Activated T-cell treated with anti-CD3 and anti-CD28 coated beads for 48 hours (primary cell): ENCODE data around the gene ANO9.

Experiments
- DNase-seq: peaks from one replicate; pipeline ENCODE4 v3.0.0-alpha.2; 2020; ENCODE audit warnings: low read depth

The ANO9 gene

GRCh38 chr11:368414-369335 is 73.1 kb downstream of the ANO9 start:
- no peak for DNase-seq

- DNase-seq, result no peak
Observed at GRCh38 chr11:367956-368413, 73.8 kb downstream of the ANO9 start.
